ENCODE measurements around the gene MAP2K5.
A peak's percentile ranks its signal among the peaks of the same experiment; 100 is the strongest.

MAP2K5 gene

DNA sequence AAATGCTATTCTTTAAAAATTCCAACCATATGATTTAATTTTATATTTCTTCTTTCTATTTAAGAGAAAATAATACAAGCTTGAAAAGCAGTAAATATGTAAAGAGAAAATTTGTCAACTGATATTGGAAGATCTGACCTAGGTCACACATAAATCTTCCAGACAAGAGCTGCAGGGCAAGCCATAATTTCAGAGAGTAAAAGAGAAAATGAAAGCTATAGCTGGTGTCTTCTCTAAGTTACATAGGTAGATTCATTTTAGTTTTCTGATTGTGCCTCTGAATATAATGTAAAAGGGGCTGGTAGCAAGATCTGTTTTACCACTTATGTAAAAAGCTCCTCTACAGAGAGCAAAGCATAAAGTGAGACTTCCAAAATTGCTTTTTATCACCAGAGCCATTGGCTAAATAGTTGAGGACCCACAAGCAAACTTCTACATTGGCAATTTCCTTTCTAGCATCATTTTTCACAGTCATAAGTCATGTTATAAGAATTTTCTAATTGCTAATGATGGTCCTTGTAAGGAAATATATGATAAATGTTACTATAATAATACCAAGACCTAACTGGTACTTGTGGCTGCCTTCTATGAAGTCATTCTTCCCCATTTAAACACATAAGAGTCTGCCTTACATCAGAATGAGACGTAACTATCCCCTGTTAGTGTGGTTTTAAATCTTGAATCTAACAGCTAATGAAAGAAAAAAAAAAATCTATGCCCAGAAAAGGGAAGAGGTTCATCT is 202.0 kb downstream of the MAP2K5 start (continued):
- TF ChIP-seq, protein P1, sequence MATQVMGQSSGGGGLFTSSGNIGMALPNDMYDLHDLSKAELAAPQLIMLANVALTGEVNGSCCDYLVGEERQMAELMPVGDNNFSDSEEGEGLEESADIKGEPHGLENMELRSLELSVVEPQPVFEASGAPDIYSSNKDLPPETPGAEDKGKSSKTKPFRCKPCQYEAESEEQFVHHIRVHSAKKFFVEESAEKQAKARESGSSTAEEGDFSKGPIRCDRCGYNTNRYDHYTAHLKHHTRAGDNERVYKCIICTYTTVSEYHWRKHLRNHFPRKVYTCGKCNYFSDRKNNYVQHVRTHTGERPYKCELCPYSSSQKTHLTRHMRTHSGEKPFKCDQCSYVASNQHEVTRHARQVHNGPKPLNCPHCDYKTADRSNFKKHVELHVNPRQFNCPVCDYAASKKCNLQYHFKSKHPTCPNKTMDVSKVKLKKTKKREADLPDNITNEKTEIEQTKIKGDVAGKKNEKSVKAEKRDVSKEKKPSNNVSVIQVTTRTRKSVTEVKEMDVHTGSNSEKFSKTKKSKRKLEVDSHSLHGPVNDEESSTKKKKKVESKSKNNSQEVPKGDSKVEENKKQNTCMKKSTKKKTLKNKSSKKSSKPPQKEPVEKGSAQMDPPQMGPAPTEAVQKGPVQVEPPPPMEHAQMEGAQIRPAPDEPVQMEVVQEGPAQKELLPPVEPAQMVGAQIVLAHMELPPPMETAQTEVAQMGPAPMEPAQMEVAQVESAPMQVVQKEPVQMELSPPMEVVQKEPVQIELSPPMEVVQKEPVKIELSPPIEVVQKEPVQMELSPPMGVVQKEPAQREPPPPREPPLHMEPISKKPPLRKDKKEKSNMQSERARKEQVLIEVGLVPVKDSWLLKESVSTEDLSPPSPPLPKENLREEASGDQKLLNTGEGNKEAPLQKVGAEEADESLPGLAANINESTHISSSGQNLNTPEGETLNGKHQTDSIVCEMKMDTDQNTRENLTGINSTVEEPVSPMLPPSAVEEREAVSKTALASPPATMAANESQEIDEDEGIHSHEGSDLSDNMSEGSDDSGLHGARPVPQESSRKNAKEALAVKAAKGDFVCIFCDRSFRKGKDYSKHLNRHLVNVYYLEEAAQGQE (tag by site-specific recombination; IDR thresholded peaks at IDR 0.05) = no peak
- TF ChIP-seq ZBTB21 (tag by site-specific recombination; IDR thresholded peaks at IDR 0.05) (peak; percentile 73; the same call in 1 of the 2 replicates), ZEB2 (tag by site-specific recombination; IDR thresholded peaks at IDR 0.05) (peak; percentile 79), ZNF624 (tag by site-specific recombination; IDR thresholded peaks at IDR 0.05) (no peak), ZNF169 (tag by site-specific recombination; IDR thresholded peaks at IDR 0.05) (no peak), ZFP41 (tag by site-specific recombination; IDR thresholded peaks at IDR 0.05; ENCODE audit: borderline replicate concordance) (no peak), KLF7 (tag by site-specific recombination; IDR thresholded peaks at IDR 0.05; ENCODE audit: borderline replicate concordance) (no peak), ZNF626 (tag by site-specific recombination; IDR thresholded peaks at IDR 0.05) (no peak), ZNF510 (tag by site-specific recombination; IDR thresholded peaks at IDR 0.05; ENCODE audit: insufficient replicate concordance) (no peak), ZNF366 (tag by site-specific recombination; conservative IDR thresholded peaks at IDR 0.05) (0 out of 2 replicates have a peak, but pooled peaks have one; percentile 23), ZNF529 (tag by site-specific recombination; IDR thresholded peaks at IDR 0.05; ENCODE audit: insufficient replicate concordance) (no peak), EGR2 (tag by site-specific recombination; IDR thresholded peaks at IDR 0.05; ENCODE audit: low read depth) (no peak), SALL2 (tag by site-specific recombination; IDR thresholded peaks at IDR 0.05; ENCODE audit: borderline replicate concordance) (no peak), ZNF629 (tag by site-specific recombination; IDR thresholded peaks at IDR 0.05) (peak; percentile 80), ZBTB8A (tag by site-specific recombination; IDR thresholded peaks at IDR 0.05) (no peak)
- TF ChIP-seq, protein P2, sequence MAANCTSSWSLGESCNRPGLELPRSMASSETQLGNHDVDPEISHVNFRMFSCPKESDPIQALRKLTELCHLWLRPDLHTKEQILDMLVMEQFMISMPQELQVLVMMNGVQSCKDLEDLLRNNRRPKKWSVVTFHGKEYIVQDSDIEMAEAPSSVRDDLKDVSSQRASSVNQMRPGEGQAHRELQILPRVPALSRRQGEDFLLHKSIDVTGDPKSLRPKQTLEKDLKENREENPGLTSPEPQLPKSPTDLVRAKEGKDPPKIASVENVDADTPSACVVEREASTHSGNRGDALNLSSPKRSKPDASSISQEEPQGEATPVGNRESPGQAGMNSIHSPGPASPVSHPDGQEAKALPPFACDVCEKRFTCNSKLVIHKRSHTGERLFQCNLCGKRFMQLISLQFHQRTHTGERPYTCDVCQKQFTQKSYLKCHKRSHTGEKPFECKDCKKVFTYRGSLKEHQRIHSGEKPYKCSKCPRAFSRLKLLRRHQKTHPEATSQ (tag by site-specific recombination; IDR thresholded peaks at IDR 0.05) = no peak
- TF ChIP-seq, protein P3, sequence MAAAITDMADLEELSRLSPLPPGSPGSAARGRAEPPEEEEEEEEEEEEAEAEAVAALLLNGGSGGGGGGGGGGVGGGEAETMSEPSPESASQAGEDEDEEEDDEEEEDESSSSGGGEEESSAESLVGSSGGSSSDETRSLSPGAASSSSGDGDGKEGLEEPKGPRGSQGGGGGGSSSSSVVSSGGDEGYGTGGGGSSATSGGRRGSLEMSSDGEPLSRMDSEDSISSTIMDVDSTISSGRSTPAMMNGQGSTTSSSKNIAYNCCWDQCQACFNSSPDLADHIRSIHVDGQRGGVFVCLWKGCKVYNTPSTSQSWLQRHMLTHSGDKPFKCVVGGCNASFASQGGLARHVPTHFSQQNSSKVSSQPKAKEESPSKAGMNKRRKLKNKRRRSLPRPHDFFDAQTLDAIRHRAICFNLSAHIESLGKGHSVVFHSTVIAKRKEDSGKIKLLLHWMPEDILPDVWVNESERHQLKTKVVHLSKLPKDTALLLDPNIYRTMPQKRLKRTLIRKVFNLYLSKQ (tag by site-specific recombination; IDR thresholded peaks at IDR 0.05; ENCODE audit: borderline replicate concordance) = no peak
- TF ChIP-seq, protein P4, sequence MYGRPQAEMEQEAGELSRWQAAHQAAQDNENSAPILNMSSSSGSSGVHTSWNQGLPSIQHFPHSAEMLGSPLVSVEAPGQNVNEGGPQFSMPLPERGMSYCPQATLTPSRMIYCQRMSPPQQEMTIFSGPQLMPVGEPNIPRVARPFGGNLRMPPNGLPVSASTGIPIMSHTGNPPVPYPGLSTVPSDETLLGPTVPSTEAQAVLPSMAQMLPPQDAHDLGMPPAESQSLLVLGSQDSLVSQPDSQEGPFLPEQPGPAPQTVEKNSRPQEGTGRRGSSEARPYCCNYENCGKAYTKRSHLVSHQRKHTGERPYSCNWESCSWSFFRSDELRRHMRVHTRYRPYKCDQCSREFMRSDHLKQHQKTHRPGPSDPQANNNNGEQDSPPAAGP (tag by site-specific recombination; IDR thresholded peaks at IDR 0.05) = no peak
